HepG2 (cell line): ENCODE results near the gene RSPH9. TPM values are rescaled to one million over a fixed set of nuclear protein-coding genes. Genes with fewer than 3 reads are reported as not detected.

ENCODE experiments used
- ATAC-seq: fragments of 200-7000 bp; cut with Tn5 transposase; 3 replicates; pipeline ENCODE4 v1.9.1; 2020; ENCODE audit warnings: mild to moderate bottlenecking, moderate library complexity
- BruUV-seq: library from RNA; stranded (reverse); fragments of 400-500 nt; replicated peaks from 2 replicates; lab custom pipeline; 2021; lab: Mats Ljungman, UMichigan
- CTCF ChIA-PET: fragments of 300-600 bp; formaldehyde crosslinking; extraction: SDS; loops from one replicate; lab custom pipeline; 2021; ENCODE audit warnings: low total read pairs, inconsistent platforms, low intra/inter-chr PET ratio; lab: Yijun Ruan, JAX
- POLR2A ChIA-PET: fragments of 350-600 bp; sonication (Branson Sonifier 250); formaldehyde crosslinking; loops from one replicate; lab custom pipeline; 2020; ENCODE audit warnings: antibody characterized with exemption, inconsistent platforms; lab: Yijun Ruan, JAX
- DNase-seq: peaks from one replicate; pipeline ENCODE4 v3.0.0-alpha.2; 2015; ENCODE audit warnings: low spot score
- FAIRE-seq: peaks from 3 replicates; lab custom pipeline; 2011; peaks lifted over from hg19 to GRCh38; lab: Jason Lieb, UNC
- H2AFZ ChIP-seq: one replicate; pipeline ENCODE4 v1.6.1; 2011; ENCODE audit warnings: low read length, inconsistent platforms
- H3K27ac ChIP-seq: fragments of 300-600 bp; 3 replicates; pipeline ENCODE4 v1.8.0; 2011; ENCODE audit warnings: mixed run types, mild to moderate bottlenecking, mixed read lengths, low read length, inconsistent platforms; ENCODE audit not compliant: insufficient read depth; ENCODE audit errors: extremely low read length
- H3K27me3 ChIP-seq, 2 experiments: fragments of 200-600 bp in 1 of 2; 2 replicates in 1 of 2; 3 replicates in 1 of 2; pipeline versions ENCODE4 v1.6.0 to v1.8.0; 2011; ENCODE audit warnings: low read length in 2 of 2, mild to moderate bottlenecking in 2 of 2, moderate library complexity in 2 of 2, inconsistent platforms in 1 of 2; ENCODE audit not compliant: insufficient read depth in 2 of 2, control insufficient read depth in 1 of 2
- H3K36me3 ChIP-seq, 2 experiments: fragments of 200-600 bp in 1 of 2; replicated peaks in 1 of 2; 2 replicates in 1 of 2; 3 replicates in 1 of 2; pipeline versions ENCODE4 v1.5.1 to v1.8.0; 2011; ENCODE audit warnings: low read length in 2 of 2, inconsistent platforms in 1 of 2; ENCODE audit not compliant: insufficient read depth in 2 of 2, control insufficient read depth in 1 of 2
- H3K4me1 ChIP-seq: 2 replicates; pipeline ENCODE4 v1.5.1; 2012; ENCODE audit warnings: low read length, inconsistent platforms; ENCODE audit not compliant: insufficient read depth
- H3K4me2 ChIP-seq: 2 replicates; pipeline ENCODE4 v1.6.0; 2011; ENCODE audit warnings: low read depth, low read length, inconsistent platforms
- H3K4me3 ChIP-seq, 3 experiments: fragments of 200-600 bp in 1 of 3; sonication (generic), shearing (Covaris generic) in 1 of 3; replicated peaks in 1 of 3; 2 replicates each; pipeline ENCODE4 v1.5.1; 2011 to 2016; ENCODE audit warnings: low read length in 3 of 3, inconsistent platforms in 2 of 3, low read depth in 2 of 3, mild to moderate bottlenecking in 2 of 3, control low read depth in 1 of 3, mixed read lengths in 1 of 3; ENCODE audit not compliant: insufficient read depth in 1 of 3
- H3K79me2 ChIP-seq: one replicate; pipeline ENCODE4 v1.6.1; 2011; ENCODE audit warnings: low read length, inconsistent platforms; ENCODE audit not compliant: insufficient read depth
- H3K9ac ChIP-seq: 2 replicates; pipeline ENCODE4 v1.6.0; 2011; ENCODE audit warnings: mild to moderate bottlenecking, low read depth, low read length, inconsistent platforms; ENCODE audit not compliant: insufficient read depth
- H3K9me3 ChIP-seq: 2 replicates; pipeline ENCODE4 v1.5.1; 2012; ENCODE audit warnings: mild to moderate bottlenecking, low read length
- H4K20me1 ChIP-seq: 2 replicates; pipeline ENCODE4 v1.6.0; 2011; ENCODE audit warnings: inconsistent platforms, mild to moderate bottlenecking, low read length, moderate library complexity; ENCODE audit not compliant: insufficient read depth
- BRD4 ChIP-seq: sonication (generic); formaldehyde crosslinking; IDR thresholded peaks from 2 replicates; pipeline ENCODE4 v1.4.0; 2020; ENCODE audit warnings: missing genetic modification reagents
- CCDC6 ChIP-seq: sonication (generic); formaldehyde crosslinking; IDR thresholded peaks from 2 replicates; pipeline ENCODE4 v1.8.1; 2022; ENCODE audit warnings: mild to moderate bottlenecking, missing genetic modification reagents, moderate library complexity
- ETV5 ChIP-seq: IDR thresholded peaks from 2 replicates; pipeline ENCODE4 v1.6.1; 2018; ENCODE audit warnings: missing biosample characterization, missing genetic modification reagents, inconsistent platforms, borderline replicate concordance
- NFYC ChIP-seq: IDR thresholded peaks from 2 replicates; pipeline ENCODE4 v1.6.1; 2016; ENCODE audit warnings: missing genetic modification reagents, missing compliant biosample characterization
- TOE1 ChIP-seq: sonication (generic); formaldehyde crosslinking; IDR thresholded peaks from 2 replicates; pipeline ENCODE4 v1.4.0; 2020; ENCODE audit warnings: mild to moderate bottlenecking, missing genetic modification reagents
- ZNF142 ChIP-seq: sonication (generic); formaldehyde crosslinking; IDR thresholded peaks from 2 replicates; pipeline ENCODE4 v1.4.0; 2020; ENCODE audit warnings: missing genetic modification reagents
- ZNF207 ChIP-seq: fragments of 450-650 bp; IDR thresholded peaks from 2 replicates; pipeline ENCODE4 v1.6.1; 2016; ENCODE audit warnings: antibody characterized with exemption, borderline replicate concordance
- ZNF333 ChIP-seq: sonication (generic); formaldehyde crosslinking; IDR thresholded peaks from 2 replicates; pipeline ENCODE4 v1.4.0; 2020; ENCODE audit warnings: mild to moderate bottlenecking, missing genetic modification reagents, borderline replicate concordance
- ZNF543 ChIP-seq: sonication (generic); formaldehyde crosslinking; IDR thresholded peaks from 2 replicates; pipeline ENCODE4 v1.4.0; 2020; ENCODE audit warnings: mild to moderate bottlenecking, missing genetic modification reagents
- ZNF570 ChIP-seq: sonication (generic); formaldehyde crosslinking; IDR thresholded peaks from 2 replicates; pipeline ENCODE4 v1.4.0; 2020; ENCODE audit warnings: mild to moderate bottlenecking, missing genetic modification reagents, borderline replicate concordance
- ZNF770 ChIP-seq: sonication (generic); formaldehyde crosslinking; IDR thresholded peaks from 2 replicates; pipeline ENCODE4 v1.5.0; 2020; ENCODE audit warnings: mild to moderate bottlenecking, missing genetic modification reagents
- whole genome bisulfite sequencing: methylation state at CpG from one replicate; pipeline ENCODE4 v1.1.6; 2017; ENCODE audit warnings: low lambda C conversion rate; 5-methylcytosine and 5-hydroxymethylcytosine counted together
- in situ Hi-C: cut with HindIII; loops from 2 replicates; pipeline ENCODE4 v1.10.0; 2017; ENCODE audit warnings: low pct_unique_long_range_greater_than_20kb; ENCODE audit not compliant: extremely low pct_ligation_motif_present
- intact Hi-C: fragments of 100-400 bp; cut with micrococcal nuclease; formaldehyde crosslinking; loops from one replicate; pipeline ENCODE4 v1.10.0; 2022; ENCODE audit not compliant: unreplicated experiment
- polyA plus RNA-seq, 8 experiments: library from polyadenylated mRNA; depleted of rRNA in 3 of 8; stranded (reverse) in 7 of 8; unstranded in 1 of 8; fragments of >200 nt; fragmentation: Illumina TruSeq in 4 of 8; extraction: Trizol in 4 of 8; gene quantifications; 2 replicates each; pipeline versions ENCODE4 v1.2.1 to v1.2.3, GENCODE V29; 2011 to 2016; ENCODE audit warnings: low read depth in 4 of 8, missing spikeins in 1 of 8, mixed read lengths in 1 of 8; ENCODE audit not compliant: insufficient read depth in 1 of 8
- total RNA-seq, 5 experiments: library from RNA; depleted of rRNA; stranded (reverse); fragments of >200 nt; fragmentation: Illumina TruSeq; extraction: Trizol; gene quantifications; 2 replicates each; pipeline ENCODE4 v1.2.3, GENCODE V29; 2016; ENCODE audit warnings: low read depth in 1 of 5
- TF ChIP-seq, protein P1 (sequence below): IDR thresholded peaks from 2 replicates; pipeline ENCODE4 v1.6.1; 2016; ENCODE audit warnings: missing compliant biosample characterization, missing genetic modification reagents, borderline replicate concordance
- TF ChIP-seq, protein P2 (sequence below): sonication (generic); formaldehyde crosslinking; IDR thresholded peaks from 2 replicates; pipeline ENCODE4 v1.4.0; 2020; ENCODE audit warnings: missing genetic modification reagents
- TF ChIP-seq, protein P3 (sequence below): sonication (generic); formaldehyde crosslinking; IDR thresholded peaks from 2 replicates; pipeline ENCODE4 v1.8.0; 2022; ENCODE audit warnings: missing genetic modification reagents, low read depth, mild to moderate bottlenecking, borderline replicate concordance

The RSPH9 gene
- total and polyA plus RNA-seq, 2 of the 13 experiments (the other 11 are each of a cell fraction or from before 2014, with no cell fraction given), result 0.04 TPM; not detected in 1

DNA sequence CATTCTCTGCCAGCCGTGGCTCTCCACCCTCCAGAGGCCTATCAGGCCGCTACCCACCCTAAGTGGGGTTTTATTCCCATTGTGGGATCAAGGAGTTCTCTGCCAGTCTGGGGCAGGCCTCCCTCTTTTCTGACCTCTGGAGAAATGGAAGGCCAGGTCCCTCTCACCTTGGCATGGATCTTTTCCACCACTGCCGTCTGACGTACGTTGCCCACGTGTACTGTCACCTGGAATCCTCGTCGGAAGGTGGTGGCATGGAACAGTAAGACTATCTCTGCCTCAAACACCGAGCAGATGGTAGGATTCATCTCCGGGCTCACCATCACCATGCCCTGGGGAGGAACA lies 23.0 kb upstream of the RSPH9 start:
- H3K27ac ChIP-seq, result no peak overlapping the region
- H3K36me3 ChIP-seq, result peaks cover 44 to 61% of the 10 kb centered on the region in 2 experiments
- in situ Hi-C loops (no loop called here), intact Hi-C loops (no loop called here)
- ATAC-seq (no peak), FAIRE-seq (no peak), DNase-seq (no peak)
- H3K4me3 ChIP-seq, result no peak overlapping the region
- WGBS, result 98% methylated on average over 9 of the region's 10 CpGs
- H3K79me2 ChIP-seq, result peaks cover under 1% of the 10 kb centered on the region
- H3K9ac ChIP-seq, result no peak overlapping the region
- H3K27me3 ChIP-seq, result no peaks in the 10 kb centered on the region
- H2AFZ ChIP-seq, result no peak overlapping the region
- no peaks in the 10 kb centered on the region for H3K9me3 ChIP-seq
- H3K4me1 ChIP-seq, result peaks cover 16% of the 10 kb centered on the region
- no peak overlapping the region for H3K4me2 ChIP-seq
- ChIA-PET POLR2A (interaction anchor here (1.5 kb wide), 1 partner anchor 47 kb away, joined by 3 read pairs; no protein-coding TSS in a partner anchor), CTCF (no interaction called here)
- no TSS peak for BruUV-seq
- no peaks in the 10 kb centered on the region for H4K20me1 ChIP-seq
- TF ChIP-seq, protein P1, sequence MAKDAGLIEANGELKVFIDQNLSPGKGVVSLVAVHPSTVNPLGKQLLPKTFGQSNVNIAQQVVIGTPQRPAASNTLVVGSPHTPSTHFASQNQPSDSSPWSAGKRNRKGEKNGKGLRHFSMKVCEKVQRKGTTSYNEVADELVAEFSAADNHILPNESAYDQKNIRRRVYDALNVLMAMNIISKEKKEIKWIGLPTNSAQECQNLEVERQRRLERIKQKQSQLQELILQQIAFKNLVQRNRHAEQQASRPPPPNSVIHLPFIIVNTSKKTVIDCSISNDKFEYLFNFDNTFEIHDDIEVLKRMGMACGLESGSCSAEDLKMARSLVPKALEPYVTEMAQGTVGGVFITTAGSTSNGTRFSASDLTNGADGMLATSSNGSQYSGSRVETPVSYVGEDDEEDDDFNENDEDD (CRISPR knock-in tag), result no peak
- TF ChIP-seq ZNF543 (CRISPR knock-in tag) (no peak), TOE1 (CRISPR knock-in tag) (no peak), ZNF770 (CRISPR knock-in tag) (no peak), ZNF333 (CRISPR knock-in tag) (no peak), NFYC (CRISPR knock-in tag) (no peak), ZNF142 (CRISPR knock-in tag) (no peak), ETV5 (CRISPR knock-in tag) (no peak), CCDC6 (CRISPR knock-in tag) (no peak), ZNF570 (CRISPR knock-in tag) (no peak), BRD4 (CRISPR knock-in tag) (no peak), ZNF207 (no peak)
- TF ChIP-seq, protein P2, sequence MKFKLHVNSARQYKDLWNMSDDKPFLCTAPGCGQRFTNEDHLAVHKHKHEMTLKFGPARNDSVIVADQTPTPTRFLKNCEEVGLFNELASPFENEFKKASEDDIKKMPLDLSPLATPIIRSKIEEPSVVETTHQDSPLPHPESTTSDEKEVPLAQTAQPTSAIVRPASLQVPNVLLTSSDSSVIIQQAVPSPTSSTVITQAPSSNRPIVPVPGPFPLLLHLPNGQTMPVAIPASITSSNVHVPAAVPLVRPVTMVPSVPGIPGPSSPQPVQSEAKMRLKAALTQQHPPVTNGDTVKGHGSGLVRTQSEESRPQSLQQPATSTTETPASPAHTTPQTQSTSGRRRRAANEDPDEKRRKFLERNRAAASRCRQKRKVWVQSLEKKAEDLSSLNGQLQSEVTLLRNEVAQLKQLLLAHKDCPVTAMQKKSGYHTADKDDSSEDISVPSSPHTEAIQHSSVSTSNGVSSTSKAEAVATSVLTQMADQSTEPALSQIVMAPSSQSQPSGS (CRISPR knock-in tag), result no peak
- TF ChIP-seq, protein P3, sequence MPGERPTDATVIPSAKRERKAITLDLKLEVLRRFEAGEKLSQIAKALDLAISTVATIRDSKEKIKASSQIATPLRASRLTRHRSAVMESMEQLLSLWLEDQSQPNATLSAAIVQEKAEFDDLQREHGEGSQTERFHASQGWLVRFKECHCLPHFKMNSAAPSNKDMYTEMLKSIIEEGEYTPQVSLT (CRISPR knock-in tag), result no peak
